Cardiac fibroblast (primary cell): ENCODE measurements around the gene PFN3.
A peak's percentile ranks its signal among the peaks of the same experiment; 100 is the strongest.

Experiments
- DNase-seq, 2 donors: peaks; one replicate each; pipeline versions ENCODE4 v3.0.0 to v3.0.0-alpha.2; 2010; ENCODE audit warnings: low read depth in 2 of 2
- H3K4me3 ChIP-seq, 2 donors: replicated peaks in 1 of 2; 1 replicate in 1 of 2; 2 replicates in 1 of 2; pipeline ENCODE4 v1.5.1; 2011; ENCODE audit warnings: low read depth in 2 of 2, low read length in 2 of 2, mild to moderate bottlenecking in 2 of 2, moderate library complexity in 1 of 2
- CTCF ChIP-seq: IDR thresholded peaks from one replicate; pipeline ENCODE4 v1.5.1; 2011; ENCODE audit warnings: low read depth, mild to moderate bottlenecking, low read length, inconsistent platforms

The PFN3 gene

GRCh38 chr5:177399997-177400868, at the start of gene PFN3:
Gene PFN3 (minus strand): TSS chr5:177400661. CDS start chr5:177400576, 85 bp downstream.
- no peak for TF ChIP-seq CTCF
- DNase-seq: peak; percentile 18 to 52

GRCh38 chr5:177449140-177450061, 48.9 kb upstream of the PFN3 start:
- DNase-seq: no peak
- TF ChIP-seq CTCF: no peak

More at GRCh38 chr5:177399997-177400868, at the start of gene PFN3:
- no peak within 1 kb of the TSS for H3K4me3 ChIP-seq

GRCh38 chr5:177448244-177448950, 47.9 kb upstream of the PFN3 start:
- no peak for DNase-seq
- no peak overlapping the region for H3K4me3 ChIP-seq

More at GRCh38 chr5:177449140-177450061, 48.9 kb upstream of the PFN3 start:
- no peak overlapping the region for H3K4me3 ChIP-seq

GRCh38 chr5:177447611-177448243, 47.3 kb upstream of the PFN3 start:
- TF ChIP-seq CTCF: no peak
- peak overlapping the region; percentile 40 to 64 for H3K4me3 ChIP-seq
- DNase-seq: peak; percentile 72 to 83

More at GRCh38 chr5:177448244-177448950, 47.9 kb upstream of the PFN3 start:
- no peak for TF ChIP-seq CTCF

- H3K4me3 ChIP-seq: peak overlapping the region; percentile 40 to 64
- TF ChIP-seq CTCF: no peak
- peak; percentile 18 to 50 for DNase-seq
Observed at GRCh38 chr5:177447066-177447610, 46.7 kb upstream of the PFN3 start.
